DND-41 (cell line): ENCODE data around the gene NPTXR.

Experiments used
- CTCF ChIP-seq: IDR thresholded peaks from 2 replicates; pipeline ENCODE4 v1.5.1; 2012; ENCODE audit warnings: borderline replicate concordance, low read length, moderate library complexity, mild to moderate bottlenecking; ENCODE audit not compliant: poor library complexity, severe bottlenecking; ENCODE audit errors: extremely low read depth
- EZH2 ChIP-seq: IDR thresholded peaks from 3 replicates; pipeline ENCODE4 v1.6.1; 2012; ENCODE audit warnings: borderline replicate concordance, low read depth, mild to moderate bottlenecking, moderate library complexity, low read length, inconsistent platforms; ENCODE audit not compliant: severe bottlenecking

- TF ChIP-seq EZH2 (no peak), CTCF (no peak)
Measured at GRCh38 chr22:38879961-38880360, 36.1 kb upstream of the NPTXR start.
